Ishikawa (cell line): ENCODE data around the gene FMNL1.

Experiments used
- CEBPB ChIP-seq: IDR thresholded peaks from 2 replicates; pipeline ENCODE4 v1.6.1; 2012
- EGR1 ChIP-seq: IDR thresholded peaks from 2 replicates; pipeline ENCODE4 v1.6.1; 2012
- EP300 ChIP-seq: IDR thresholded peaks from 2 replicates; pipeline ENCODE4 v1.6.1; 2012; ENCODE audit warnings: borderline replicate concordance
- RAD21 ChIP-seq: IDR thresholded peaks from 2 replicates; pipeline ENCODE4 v1.6.1; 2012; ENCODE audit warnings: low read depth
- TCF12 ChIP-seq: IDR thresholded peaks from 2 replicates; pipeline ENCODE4 v1.6.1; 2012; ENCODE audit warnings: low read depth
- YY1 ChIP-seq: IDR thresholded peaks from 2 replicates; pipeline ENCODE4 v1.6.1; 2012; ENCODE audit warnings: low read depth
- ZBTB7A ChIP-seq: IDR thresholded peaks from 2 replicates; pipeline ENCODE4 v1.6.1; 2012; ENCODE audit warnings: low read depth
- TF ChIP-seq, protein P1 (sequence below): IDR thresholded peaks from 2 replicates; pipeline ENCODE4 v1.6.1; 2012
- TF ChIP-seq, protein P2 (sequence below): IDR thresholded peaks from 2 replicates; pipeline ENCODE4 v1.6.1; 2012; ENCODE audit warnings: low read depth, mild to moderate bottlenecking

DNA sequence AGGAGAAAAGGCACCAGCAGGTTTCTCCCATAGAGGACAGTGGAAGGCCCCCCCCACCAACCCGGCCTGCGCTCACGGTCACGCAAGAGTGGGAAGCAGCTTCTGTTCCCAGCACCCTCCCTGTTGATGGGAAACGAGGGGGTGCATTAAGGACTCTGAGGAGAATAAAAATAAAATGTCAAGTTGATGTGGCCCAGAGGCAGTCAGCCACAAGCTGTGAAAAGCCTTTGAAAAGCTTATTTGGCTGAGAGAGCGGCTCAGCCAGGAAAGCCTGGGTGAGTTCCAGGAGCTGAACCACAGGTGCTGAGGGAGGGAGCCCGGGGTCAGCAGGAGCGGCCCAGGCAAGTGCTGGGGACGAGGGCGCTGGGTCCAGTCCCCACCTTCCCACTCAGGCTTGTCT is 67.1 kb downstream of the FMNL1 start:
- TF ChIP-seq ZBTB7A (no peak), YY1 (no peak), TCF12 (no peak), CEBPB (no peak), EP300 (no peak), RAD21 (no peak), EGR1 (no peak)
- TF ChIP-seq, protein P1, sequence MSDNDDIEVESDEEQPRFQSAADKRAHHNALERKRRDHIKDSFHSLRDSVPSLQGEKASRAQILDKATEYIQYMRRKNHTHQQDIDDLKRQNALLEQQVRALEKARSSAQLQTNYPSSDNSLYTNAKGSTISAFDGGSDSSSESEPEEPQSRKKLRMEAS, result no peak
- TF ChIP-seq, protein P2, sequence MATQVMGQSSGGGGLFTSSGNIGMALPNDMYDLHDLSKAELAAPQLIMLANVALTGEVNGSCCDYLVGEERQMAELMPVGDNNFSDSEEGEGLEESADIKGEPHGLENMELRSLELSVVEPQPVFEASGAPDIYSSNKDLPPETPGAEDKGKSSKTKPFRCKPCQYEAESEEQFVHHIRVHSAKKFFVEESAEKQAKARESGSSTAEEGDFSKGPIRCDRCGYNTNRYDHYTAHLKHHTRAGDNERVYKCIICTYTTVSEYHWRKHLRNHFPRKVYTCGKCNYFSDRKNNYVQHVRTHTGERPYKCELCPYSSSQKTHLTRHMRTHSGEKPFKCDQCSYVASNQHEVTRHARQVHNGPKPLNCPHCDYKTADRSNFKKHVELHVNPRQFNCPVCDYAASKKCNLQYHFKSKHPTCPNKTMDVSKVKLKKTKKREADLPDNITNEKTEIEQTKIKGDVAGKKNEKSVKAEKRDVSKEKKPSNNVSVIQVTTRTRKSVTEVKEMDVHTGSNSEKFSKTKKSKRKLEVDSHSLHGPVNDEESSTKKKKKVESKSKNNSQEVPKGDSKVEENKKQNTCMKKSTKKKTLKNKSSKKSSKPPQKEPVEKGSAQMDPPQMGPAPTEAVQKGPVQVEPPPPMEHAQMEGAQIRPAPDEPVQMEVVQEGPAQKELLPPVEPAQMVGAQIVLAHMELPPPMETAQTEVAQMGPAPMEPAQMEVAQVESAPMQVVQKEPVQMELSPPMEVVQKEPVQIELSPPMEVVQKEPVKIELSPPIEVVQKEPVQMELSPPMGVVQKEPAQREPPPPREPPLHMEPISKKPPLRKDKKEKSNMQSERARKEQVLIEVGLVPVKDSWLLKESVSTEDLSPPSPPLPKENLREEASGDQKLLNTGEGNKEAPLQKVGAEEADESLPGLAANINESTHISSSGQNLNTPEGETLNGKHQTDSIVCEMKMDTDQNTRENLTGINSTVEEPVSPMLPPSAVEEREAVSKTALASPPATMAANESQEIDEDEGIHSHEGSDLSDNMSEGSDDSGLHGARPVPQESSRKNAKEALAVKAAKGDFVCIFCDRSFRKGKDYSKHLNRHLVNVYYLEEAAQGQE, result no peak
